Hepatocyte (in vitro differentiated cells): Measurements from ENCODE around the gene PREX1.

Experiments used
- EZH2 ChIP-seq: fragments of 200-600 bp; sonication (generic); IDR thresholded peaks from 2 replicates; pipeline ENCODE4 v1.6.1; 2016; ENCODE audit warnings: antibody characterized with exemption, mild to moderate bottlenecking, borderline replicate concordance
- EZH2phosphoT487 ChIP-seq: fragments of 200-600 bp; sonication (generic); IDR thresholded peaks from one replicate; pipeline ENCODE4 v1.6.1; 2018; ENCODE audit warnings: antibody characterized with exemption, mild to moderate bottlenecking, low read depth, moderate library complexity; ENCODE audit not compliant: unreplicated experiment, severe bottlenecking
- TF ChIP-seq, protein P1 (sequence below): fragments of 200-600 bp; sonication (generic); IDR thresholded peaks from 2 replicates; pipeline ENCODE4 v1.5.1; 2016; ENCODE audit warnings: antibody characterized with exemption, mild to moderate bottlenecking; ENCODE audit not compliant: poor library complexity

DNA sequence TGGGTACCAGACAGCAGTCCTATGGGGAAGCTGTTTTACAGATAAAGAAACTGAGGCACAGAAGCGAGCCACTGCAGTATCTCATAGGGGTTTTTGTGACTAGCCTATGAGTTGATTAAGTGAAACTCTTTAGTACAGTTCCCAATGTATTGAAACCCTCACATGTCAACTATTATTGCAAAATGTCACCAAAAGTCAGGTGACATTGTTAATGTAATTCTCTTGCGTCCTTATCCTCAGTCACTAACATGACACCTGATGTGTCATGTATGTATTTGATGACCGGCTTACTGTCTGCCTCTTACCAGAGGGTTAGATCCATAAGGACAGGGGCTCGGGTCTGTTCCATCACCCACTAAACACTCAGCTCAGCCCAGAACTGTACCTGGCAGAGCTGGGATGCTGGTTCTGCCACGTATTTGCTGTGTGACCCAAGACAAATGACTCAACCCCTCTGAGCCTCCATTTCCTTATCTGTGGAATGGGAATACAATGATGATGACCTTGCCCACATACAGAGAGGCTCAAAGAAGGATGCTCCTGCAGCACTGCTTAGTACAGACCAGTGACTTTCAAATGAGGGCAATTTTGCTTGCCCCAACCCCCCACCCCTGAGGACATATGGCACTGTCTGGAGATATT lies 32.9 kb downstream of the PREX1 start:
- TF ChIP-seq, protein P1, sequence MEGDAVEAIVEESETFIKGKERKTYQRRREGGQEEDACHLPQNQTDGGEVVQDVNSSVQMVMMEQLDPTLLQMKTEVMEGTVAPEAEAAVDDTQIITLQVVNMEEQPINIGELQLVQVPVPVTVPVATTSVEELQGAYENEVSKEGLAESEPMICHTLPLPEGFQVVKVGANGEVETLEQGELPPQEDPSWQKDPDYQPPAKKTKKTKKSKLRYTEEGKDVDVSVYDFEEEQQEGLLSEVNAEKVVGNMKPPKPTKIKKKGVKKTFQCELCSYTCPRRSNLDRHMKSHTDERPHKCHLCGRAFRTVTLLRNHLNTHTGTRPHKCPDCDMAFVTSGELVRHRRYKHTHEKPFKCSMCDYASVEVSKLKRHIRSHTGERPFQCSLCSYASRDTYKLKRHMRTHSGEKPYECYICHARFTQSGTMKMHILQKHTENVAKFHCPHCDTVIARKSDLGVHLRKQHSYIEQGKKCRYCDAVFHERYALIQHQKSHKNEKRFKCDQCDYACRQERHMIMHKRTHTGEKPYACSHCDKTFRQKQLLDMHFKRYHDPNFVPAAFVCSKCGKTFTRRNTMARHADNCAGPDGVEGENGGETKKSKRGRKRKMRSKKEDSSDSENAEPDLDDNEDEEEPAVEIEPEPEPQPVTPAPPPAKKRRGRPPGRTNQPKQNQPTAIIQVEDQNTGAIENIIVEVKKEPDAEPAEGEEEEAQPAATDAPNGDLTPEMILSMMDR, result no peak
- TF ChIP-seq EZH2phosphoT487 (no peak), EZH2 (no peak)
